ENCODE data around the gene PTPRN2. TPM values are rescaled to one million over a fixed set of nuclear protein-coding genes. Genes with fewer than 3 reads are reported as not detected.

Gene PTPRN2
- total and polyA plus RNA-seq, 9 of the 15 experiments (the other 6 are each of a cell fraction or from before 2014, with no cell fraction given): not detected

- TF ChIP-seq ZNF511 (CRISPR knock-in tag; IDR thresholded peaks at IDR 0.05): no peak
- no peak for TF ChIP-seq ZNF609 (CRISPR knock-in tag; IDR thresholded peaks at IDR 0.05; ENCODE audit: borderline replicate concordance)
- TF ChIP-seq KLF13 (tag; IDR thresholded peaks at IDR 0.05; ENCODE audit: borderline replicate concordance, low read depth): no peak
- TF ChIP-seq ETV5 (CRISPR knock-in tag; IDR thresholded peaks at IDR 0.05; ENCODE audit: low read depth): 0 out of 2 replicates have a peak, but pooled peaks have one; percentile 21
- TF ChIP-seq SFPQ (IDR thresholded peaks at IDR 0.05; ENCODE audit: low read depth, low read length): no peak
- peak; percentile 57; the same call in 1 of the 2 replicates for TF ChIP-seq ZKSCAN8 (CRISPR knock-in tag; IDR thresholded peaks at IDR 0.05)
- peak; percentile 99 for TF ChIP-seq BACH1 (tag; IDR thresholded peaks at IDR 0.05)
- TF ChIP-seq MAFF (IDR thresholded peaks at IDR 0.05; ENCODE audit: low read length): peak; percentile 96
- TF ChIP-seq GABPB2 (CRISPR knock-in tag; conservative IDR thresholded peaks at IDR 0.05): no peak
- TF ChIP-seq KLF6 (CRISPR knock-in tag; IDR thresholded peaks at IDR 0.05; ENCODE audit: borderline replicate concordance): no peak
- TF ChIP-seq FOXK1 (CRISPR knock-in tag; IDR thresholded peaks at IDR 0.05; ENCODE audit: borderline replicate concordance): no peak
- no peak for TF ChIP-seq FOXA1 (IDR thresholded peaks at IDR 0.05; ENCODE audit: borderline replicate concordance)
- TF ChIP-seq EHMT2 (IDR thresholded peaks at IDR 0.05): peak; percentile 61; the same call in 1 of the 2 replicates
- no peak for TF ChIP-seq ZKSCAN1 (IDR thresholded peaks at IDR 0.05; ENCODE audit: low read depth, low read length)
- no peak for TF ChIP-seq SMARCB1 (IDR thresholded peaks at IDR 0.05; ENCODE audit: insufficient read length, low read depth)
- no peak for TF ChIP-seq ZKSCAN3 (CRISPR knock-in tag; IDR thresholded peaks at IDR 0.05)
- no peak for TF ChIP-seq CHD4 (IDR thresholded peaks at IDR 0.05; ENCODE audit: insufficient read depth, insufficient replicate concordance, low read depth, low read length, poor library complexity, severe bottlenecking)
- TF ChIP-seq HDAC2 (IDR thresholded peaks at IDR 0.05): peak; percentile 87
- TF ChIP-seq XRCC3 (IDR thresholded peaks at IDR 0.05): no peak
- 0 out of 2 replicates have a peak, but pooled peaks have one; percentile 26 for TF ChIP-seq RB1 (IDR thresholded peaks at IDR 0.05; ENCODE audit: low read depth)
- no peak for TF ChIP-seq SP2 (IDR thresholded peaks at IDR 0.05; ENCODE audit: extremely low read depth, low read depth, low read length, poor library complexity, severe bottlenecking)
- no peak for TF ChIP-seq CEBPG (CRISPR knock-in tag; IDR thresholded peaks at IDR 0.05)
- TF ChIP-seq CEBPG (tag; conservative IDR thresholded peaks at IDR 0.05 in 1 of 2, IDR thresholded peaks at IDR 0.05 in 1 of 2): peak; percentile 73 to 75
Observed at GRCh38 chr7:157490465-157490912, 1097.1 kb downstream of the PTPRN2 start (continued).
